SIG-M5 (cell line): ENCODE data around the gene CNKSR3.

Experiments
- DNase-seq: peaks from one replicate; lab custom pipeline; 2025; lab: John Stamatoyannopoulos, UW

Gene CNKSR3

GRCh38 chr6:154381548-154381947, 128.9 kb downstream of the CNKSR3 start:
- DNase-seq, result no peak

DNA sequence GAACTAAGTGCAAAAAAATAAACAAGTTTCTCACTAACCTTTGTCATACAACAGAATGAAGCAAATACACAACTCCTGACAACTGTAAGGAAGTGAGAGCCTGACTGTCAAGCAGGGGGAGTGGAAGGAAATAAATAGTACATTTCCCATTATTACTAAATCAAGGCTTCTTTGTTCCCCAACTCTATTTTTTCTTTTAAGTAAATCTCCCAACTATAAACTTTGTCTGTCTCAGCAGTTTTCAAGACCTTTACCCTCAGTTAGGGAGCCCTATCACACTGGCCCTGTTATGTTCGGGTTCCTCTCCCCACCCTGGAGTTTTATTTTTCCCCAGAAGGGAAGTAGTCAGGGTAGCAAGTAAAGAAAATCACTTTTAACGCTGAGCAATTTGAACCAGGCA, 129.7 kb downstream of the CNKSR3 start:
- no peak for DNase-seq

DNA sequence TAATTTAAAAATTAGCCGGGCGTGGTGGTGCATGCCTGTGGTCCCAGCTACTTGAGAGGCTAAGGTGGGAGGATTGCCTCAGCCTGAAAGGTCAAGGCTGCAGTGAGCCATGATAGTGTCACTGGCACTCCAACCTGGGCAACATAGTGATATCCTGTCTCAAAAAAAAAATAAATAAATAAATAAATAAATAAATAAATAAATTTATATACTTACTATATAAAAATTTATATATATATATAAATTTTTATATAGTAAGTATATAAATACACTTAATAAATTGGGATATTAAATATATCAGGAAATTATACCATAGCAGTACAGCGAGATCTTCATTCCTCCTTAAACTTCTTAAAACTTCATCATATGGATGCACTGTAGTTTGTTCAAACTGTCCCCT, 130.9 kb downstream of the CNKSR3 start:
- no peak for DNase-seq

GRCh38 chr6:154378518-154378917, 132.0 kb downstream of the CNKSR3 start:
- no peak for DNase-seq

- no peak for DNase-seq
Measured at GRCh38 chr6:154377726-154378125, 132.8 kb downstream of the CNKSR3 start.

GRCh38 chr6:154373971-154374370, 136.5 kb downstream of the CNKSR3 start:
- no peak for DNase-seq

GRCh38 chr6:154371281-154371680, 139.2 kb downstream of the CNKSR3 start:
- no peak for DNase-seq

DNA sequence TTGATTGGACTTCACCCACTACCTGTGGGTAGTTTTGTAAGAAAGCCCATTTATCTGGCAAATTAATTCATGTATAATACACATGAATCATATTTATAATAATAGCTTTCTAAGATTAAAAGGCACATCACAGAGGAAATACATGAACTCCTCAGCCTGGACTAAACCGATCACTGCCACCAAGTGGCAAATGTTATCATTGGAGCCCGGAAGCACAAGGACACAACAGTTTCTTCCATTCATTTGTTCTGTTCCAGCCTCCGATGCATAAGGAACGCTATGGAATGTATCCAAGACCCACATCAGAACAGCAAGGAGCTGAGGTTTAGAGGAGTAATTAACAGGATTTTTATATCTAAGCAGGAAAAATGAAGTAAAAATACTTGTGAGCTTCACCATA, 139.9 kb downstream of the CNKSR3 start:
- no peak for DNase-seq

- no peak for DNase-seq
Measured at GRCh38 chr6:154367839-154368695, 142.4 kb downstream of the CNKSR3 start.

- no peak for DNase-seq
Measured at GRCh38 chr6:154367336-154367735, 143.1 kb downstream of the CNKSR3 start.

DNA sequence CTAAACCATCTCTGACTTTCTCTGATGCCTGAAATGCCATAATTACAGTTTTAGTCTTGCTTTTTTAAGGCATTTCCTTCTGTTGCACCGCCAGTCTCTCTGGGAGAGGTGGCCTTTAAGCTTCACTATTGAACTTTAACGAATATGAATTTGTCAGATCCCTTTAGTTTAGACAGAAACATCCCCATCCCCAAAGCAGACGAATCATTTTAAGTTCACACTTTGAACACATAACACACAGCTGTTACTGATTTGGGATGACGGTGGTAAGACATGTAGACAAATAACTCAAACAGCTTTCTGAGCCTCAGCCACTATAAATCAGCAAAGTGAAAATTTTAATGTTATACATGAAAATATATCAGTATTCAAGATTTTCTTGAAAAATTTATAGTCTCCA, 146.7 kb downstream of the CNKSR3 start:
- no peak for DNase-seq

- DNase-seq, result no peak
Measured at GRCh38 chr6:154361476-154361875, 149.0 kb downstream of the CNKSR3 start.

GRCh38 chr6:154360476-154360875, 150.0 kb downstream of the CNKSR3 start:
- no peak for DNase-seq

- DNase-seq, result no peak
Measured at GRCh38 chr6:154359679-154360078, 150.8 kb downstream of the CNKSR3 start.

DNA sequence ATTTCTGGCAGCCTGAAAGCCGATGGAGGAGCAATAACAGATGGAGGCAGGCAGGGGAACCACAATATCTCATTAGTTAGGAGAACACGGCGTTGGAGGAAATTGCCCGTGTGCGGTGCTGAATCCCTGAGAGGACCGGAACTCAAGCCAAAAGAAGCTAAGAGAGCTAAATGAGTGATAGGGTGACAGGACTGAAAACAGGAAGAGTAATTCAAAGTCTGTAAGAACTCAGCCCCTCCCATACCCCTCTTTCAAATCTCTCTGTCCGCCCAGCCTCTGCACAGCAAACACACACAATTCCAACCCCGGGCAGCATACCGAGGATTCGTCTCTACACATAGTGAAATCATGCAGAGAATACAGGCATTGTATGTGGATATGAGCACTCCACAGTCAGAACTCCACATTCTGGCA, 151.3 kb downstream of the CNKSR3 start:
- peak; percentile 11 for DNase-seq

- no peak for DNase-seq
Measured at GRCh38 chr6:154358019-154358545, 152.4 kb downstream of the CNKSR3 start.

- DNase-seq, result peak; percentile 91
Measured at GRCh38 chr6:154356690-154357089, 153.8 kb downstream of the CNKSR3 start, which contains the start of gene IPCEF1. TSS of gene IPCEF1 (minus strand) at chr6:154356803. CDS start at chr6:154265947, 90,856 bp downstream.

- no peak for DNase-seq
Measured at GRCh38 chr6:154356113-154356512, 154.4 kb downstream of the CNKSR3 start.

DNA sequence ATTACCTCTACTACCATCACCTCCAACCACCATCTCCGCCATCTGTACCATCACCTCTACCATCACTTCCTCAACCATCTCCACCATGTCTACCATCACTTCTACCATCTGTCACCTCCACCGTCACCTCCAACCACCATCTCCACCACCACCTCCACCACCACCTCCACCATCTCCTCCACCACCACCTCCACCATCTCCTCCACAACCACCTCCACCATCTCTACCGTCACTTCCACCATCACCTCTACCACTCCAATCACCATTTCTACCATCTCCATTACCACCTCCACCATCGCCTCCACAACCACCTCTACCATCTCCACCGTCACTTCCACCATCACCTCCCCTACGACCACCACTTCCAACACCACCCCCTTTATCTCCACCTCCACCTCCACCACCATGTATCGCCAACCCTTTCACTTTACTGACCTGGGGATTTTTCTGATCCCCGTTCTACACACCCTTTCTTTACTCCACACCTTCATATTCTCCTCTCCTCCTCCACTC, 156.2 kb downstream of the CNKSR3 start:
- DNase-seq, result no peak

GRCh38 chr6:154353626-154354025, 156.9 kb downstream of the CNKSR3 start:
- DNase-seq, result no peak

DNA sequence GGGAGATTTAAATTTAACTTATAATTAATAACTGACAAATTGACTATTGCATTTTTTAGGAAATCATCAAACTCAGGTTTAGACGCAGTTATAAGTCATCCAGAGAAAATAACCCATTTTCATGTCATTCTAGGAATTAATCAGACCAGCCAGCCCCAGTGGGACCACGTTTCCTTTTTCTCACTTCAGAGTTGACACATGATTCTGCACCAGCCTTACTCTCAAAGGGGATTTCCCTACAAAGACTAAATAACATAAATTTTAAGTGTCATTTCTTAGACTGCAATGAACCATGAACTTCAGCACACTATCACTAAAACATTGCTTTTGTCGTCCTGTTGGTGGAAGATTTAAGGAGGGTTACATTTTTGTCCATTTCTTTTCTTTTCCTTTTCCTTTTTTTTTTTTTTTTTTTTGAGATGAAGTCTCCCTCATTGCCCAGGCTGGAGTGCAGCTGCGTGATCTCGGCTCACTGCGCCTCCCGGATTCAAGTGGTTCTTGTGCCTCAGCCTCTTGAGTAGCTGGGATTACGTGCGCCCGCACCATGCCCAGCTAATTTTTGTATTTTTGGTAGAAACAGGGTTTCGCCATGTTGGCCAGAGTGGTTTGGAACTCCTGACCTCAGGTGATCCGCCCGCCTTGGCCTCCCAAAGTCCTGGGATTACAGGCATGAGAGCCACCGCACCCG, 157.4 kb downstream of the CNKSR3 start:
- no peak for DNase-seq

GRCh38 chr6:154350293-154350692, 160.2 kb downstream of the CNKSR3 start:
- no peak for DNase-seq

GRCh38 chr6:154347981-154348380, 162.5 kb downstream of the CNKSR3 start:
- no peak for DNase-seq
